GM10266 (cell line): Measurements from ENCODE around the gene CBX8.

ENCODE experiments used
- DNase-seq: peaks from one replicate; pipeline ENCODE4 v3.0.0; 2012; ENCODE audit errors: extremely low spot score
- TF ChIP-seq, protein P1 (sequence below): IDR thresholded peaks from 2 replicates; pipeline ENCODE4 v1.5.1; 2012; ENCODE audit warnings: mild to moderate bottlenecking, low read depth; ENCODE audit not compliant: control insufficient read depth, insufficient read depth; ENCODE audit errors: missing control alignments

Gene CBX8

DNA sequence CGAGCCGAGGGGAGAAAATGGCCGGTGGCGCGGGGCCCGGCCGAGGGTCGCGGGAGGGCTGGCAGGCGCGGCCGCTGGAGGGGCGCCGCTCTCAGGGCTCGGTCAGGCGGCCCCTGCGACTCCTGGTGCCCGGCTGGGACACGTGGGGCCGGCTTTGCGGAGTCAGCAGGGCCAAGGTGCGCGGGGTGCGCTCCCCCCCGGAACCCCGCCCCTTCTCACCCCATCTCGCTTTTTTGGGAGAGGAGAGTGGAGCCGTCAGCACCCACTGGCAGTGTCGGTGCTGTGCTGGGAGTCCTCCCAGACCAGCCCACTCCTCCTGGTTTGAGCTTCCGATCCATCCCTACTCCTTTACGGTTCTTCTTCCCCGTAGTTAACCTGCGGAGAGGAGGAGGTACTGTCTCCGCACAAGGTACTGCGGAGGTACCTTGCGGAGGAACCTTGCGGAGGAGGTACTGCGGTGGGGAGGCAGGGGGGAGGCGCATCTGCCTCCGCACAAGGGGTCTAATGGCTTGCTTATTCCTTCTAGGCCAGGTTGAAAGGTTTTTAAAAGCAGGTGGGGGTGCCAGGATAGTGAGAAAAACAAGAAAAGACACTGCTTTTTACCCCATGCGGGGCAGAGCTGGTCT is 19.1 kb upstream of the CBX8 start:
- DNase-seq: no peak

GRCh38 chr17:79814974-79815835 is 18.3 kb upstream of the CBX8 start:
- TF ChIP-seq, protein P1, sequence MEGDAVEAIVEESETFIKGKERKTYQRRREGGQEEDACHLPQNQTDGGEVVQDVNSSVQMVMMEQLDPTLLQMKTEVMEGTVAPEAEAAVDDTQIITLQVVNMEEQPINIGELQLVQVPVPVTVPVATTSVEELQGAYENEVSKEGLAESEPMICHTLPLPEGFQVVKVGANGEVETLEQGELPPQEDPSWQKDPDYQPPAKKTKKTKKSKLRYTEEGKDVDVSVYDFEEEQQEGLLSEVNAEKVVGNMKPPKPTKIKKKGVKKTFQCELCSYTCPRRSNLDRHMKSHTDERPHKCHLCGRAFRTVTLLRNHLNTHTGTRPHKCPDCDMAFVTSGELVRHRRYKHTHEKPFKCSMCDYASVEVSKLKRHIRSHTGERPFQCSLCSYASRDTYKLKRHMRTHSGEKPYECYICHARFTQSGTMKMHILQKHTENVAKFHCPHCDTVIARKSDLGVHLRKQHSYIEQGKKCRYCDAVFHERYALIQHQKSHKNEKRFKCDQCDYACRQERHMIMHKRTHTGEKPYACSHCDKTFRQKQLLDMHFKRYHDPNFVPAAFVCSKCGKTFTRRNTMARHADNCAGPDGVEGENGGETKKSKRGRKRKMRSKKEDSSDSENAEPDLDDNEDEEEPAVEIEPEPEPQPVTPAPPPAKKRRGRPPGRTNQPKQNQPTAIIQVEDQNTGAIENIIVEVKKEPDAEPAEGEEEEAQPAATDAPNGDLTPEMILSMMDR: no peak
- no peak for DNase-seq

More for the DNA sequence above, 19.1 kb upstream of the CBX8 start:
- TF ChIP-seq, protein P1: no peak

DNA sequence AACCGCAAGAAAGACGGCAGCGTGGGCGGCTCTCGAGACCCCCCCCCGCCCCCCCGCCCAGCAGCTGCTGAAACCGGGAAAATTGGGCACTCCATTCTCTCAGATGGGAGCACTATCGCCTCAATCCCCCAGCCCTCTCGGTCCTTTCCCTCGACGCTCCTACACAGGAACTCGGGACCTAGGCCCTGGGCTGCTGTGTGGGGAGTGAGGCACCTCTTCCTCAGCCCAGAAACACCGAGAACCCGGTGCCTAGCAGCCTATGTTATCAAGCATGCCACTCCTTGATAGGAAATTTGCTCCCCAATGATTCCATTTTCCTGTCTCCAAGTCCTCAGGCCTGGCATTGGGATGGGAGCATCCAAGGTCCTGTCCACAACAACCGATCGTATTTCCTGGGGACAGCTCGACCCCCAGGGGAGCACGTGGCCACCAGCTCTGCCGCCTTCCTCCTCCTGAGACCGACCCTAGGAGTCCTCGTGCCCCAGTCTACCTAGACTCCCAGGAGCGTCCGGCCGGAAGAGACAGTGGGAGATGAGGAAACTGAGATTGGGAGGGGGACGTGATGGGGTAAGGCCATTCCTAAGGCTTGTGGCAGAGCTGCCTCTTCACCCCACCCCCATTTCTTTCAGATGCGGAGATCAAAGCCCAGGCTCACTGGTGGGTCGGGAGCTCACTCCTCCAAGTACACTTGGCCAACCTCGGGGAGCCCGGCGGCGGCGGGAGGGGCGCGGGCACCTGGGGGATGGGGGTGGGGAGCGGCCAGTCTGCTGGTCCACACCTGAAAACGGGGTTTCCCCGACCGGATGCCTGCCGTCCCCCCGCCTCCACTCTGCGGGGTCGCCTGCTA is 17.5 kb upstream of the CBX8 start:
- TF ChIP-seq, protein P1: no peak
- DNase-seq: no peak

GRCh38 chr17:79813297-79814126 is 16.6 kb upstream of the CBX8 start:
- DNase-seq: peak; percentile 71
- TF ChIP-seq, protein P1: no peak

DNA sequence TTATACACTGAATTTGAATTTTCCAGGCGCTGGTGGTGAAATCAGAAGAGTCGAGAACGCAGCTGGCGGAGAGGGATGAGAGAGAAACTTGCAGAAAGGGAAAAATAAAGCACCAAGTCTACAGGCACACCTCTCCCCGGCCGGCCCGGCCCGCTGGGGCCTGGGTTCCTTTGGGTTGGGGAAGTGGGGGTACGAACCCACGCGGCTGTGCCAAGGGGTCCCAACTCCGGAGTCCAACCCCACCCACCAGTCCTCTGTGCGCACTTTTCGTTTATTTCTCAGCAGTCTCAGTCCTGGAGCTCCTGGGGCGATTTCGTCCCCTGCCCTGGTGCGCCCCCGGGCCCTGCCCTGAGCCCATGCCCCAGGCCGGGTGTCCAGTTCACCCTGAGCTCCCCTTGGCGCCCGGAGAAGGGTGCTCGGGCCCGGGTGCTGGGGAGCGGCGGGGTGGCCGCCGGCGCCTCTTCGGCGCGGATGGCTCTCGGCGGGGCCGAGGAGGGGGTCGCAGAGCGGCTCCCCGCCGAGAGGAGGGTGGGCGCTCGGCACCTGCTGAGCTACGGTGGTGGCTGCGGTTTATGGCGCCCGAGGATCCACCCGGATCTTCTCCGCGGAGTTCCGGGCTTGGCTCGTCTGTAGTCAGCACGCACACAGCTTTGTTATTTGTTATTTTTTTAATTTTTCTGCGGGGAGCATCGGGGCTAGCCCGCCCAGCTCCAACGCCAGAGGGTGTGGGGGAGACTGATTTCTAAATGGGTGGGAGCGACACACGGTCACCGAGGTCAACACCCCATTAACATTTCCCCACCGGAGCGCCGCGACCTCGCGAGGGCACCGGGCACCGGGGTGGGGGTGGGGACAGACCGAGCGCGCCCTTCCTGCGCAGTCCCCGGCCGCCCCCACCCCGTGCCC is 15.7 kb upstream of the CBX8 start:
- DNase-seq: no peak
- TF ChIP-seq, protein P1: no peak
